CD4-positive, alpha-beta T cell treated with Interleukin-12 subunit alpha and Interleukin-12 subunit beta, for 1 hour (primary cell): ENCODE measurements around the gene CYB5D1.
A peak's percentile ranks its signal among the peaks of the same experiment; 100 is the strongest.

ENCODE experiments used
- DNase-seq: peaks from one replicate; pipeline ENCODE4 v3.0.0-alpha.2; 2020

Gene CYB5D1

GRCh38 chr17:7845359-7846062 lies 12.3 kb upstream of the CYB5D1 start:
- peak; percentile 15 for DNase-seq

GRCh38 chr17:7846063-7846735 lies 11.6 kb upstream of the CYB5D1 start:
- DNase-seq: peak; percentile 13

- peak; percentile 28 for DNase-seq
Observed at GRCh38 chr17:7846765-7847661, 10.8 kb upstream of the CYB5D1 start.

- peak; percentile 29 for DNase-seq
Observed at GRCh38 chr17:7848131-7848579, 9.6 kb upstream of the CYB5D1 start.

- DNase-seq: no peak
Observed at GRCh38 chr17:7848739-7849129, 9.1 kb upstream of the CYB5D1 start.

GRCh38 chr17:7849130-7849750 lies 8.6 kb upstream of the CYB5D1 start:
- DNase-seq: peak; percentile 14

GRCh38 chr17:7849751-7850504 lies 7.9 kb upstream of the CYB5D1 start:
- peak; percentile 17 for DNase-seq

- DNase-seq: no peak
Observed at GRCh38 chr17:7850701-7851437, 6.9 kb upstream of the CYB5D1 start.

GRCh38 chr17:7851438-7852261 lies 6.2 kb upstream of the CYB5D1 start:
- peak; percentile 96 for DNase-seq

GRCh38 chr17:7852262-7852670 lies 5.5 kb upstream of the CYB5D1 start:
- DNase-seq: no peak

- DNase-seq: peak; percentile 41
Observed at GRCh38 chr17:7852919-7853690, 4.7 kb upstream of the CYB5D1 start.

- no peak for DNase-seq
Observed at GRCh38 chr17:7853691-7854038, 4.1 kb upstream of the CYB5D1 start.

- no peak for DNase-seq
Observed at GRCh38 chr17:7854078-7854777, 3.6 kb upstream of the CYB5D1 start.

- peak; percentile 53 for DNase-seq
Observed at GRCh38 chr17:7854851-7855659, 2.7 kb upstream of the CYB5D1 start, which contains the start of gene TMEM88. TSS of gene TMEM88 (plus strand) at chr17:7855066. CDS start at chr17:7855075, 9 bp downstream.

GRCh38 chr17:7855660-7856010 lies 2.2 kb upstream of the CYB5D1 start:
- no peak for DNase-seq

- peak; percentile 57 for DNase-seq
Observed at GRCh38 chr17:7856011-7856810, 1.6 kb upstream of the CYB5D1 start.
